OCI-LY7 (cell line): ENCODE data around the gene PGGHG. TPM values are rescaled to one million over a fixed set of nuclear protein-coding genes. Genes with fewer than 3 reads are reported as not detected.
"Not testable (repeated sequence)": the region's sequence is repeated elsewhere in the genome, so short reads cannot be mapped to it uniquely, and the experiment has no call there.

ENCODE experiments used
- BruUV-seq: library from RNA; stranded (reverse); fragments of 400-500 nt; replicated peaks from 2 replicates; lab custom pipeline; 2021; lab: Mats Ljungman, UMichigan
- CTCF ChIA-PET: fragments of 300-600 bp; sonication (Branson Sonifier 250); formaldehyde crosslinking; loops from one replicate; lab custom pipeline; 2022; ENCODE audit warnings: antibody characterized with exemption; ENCODE audit not compliant: unreplicated experiment; lab: Charles Lee
- POLR2A ChIA-PET: fragments of 300-600 bp; sonication (Branson Sonifier 250); formaldehyde crosslinking; loops from one replicate; lab custom pipeline; 2022; ENCODE audit warnings: antibody characterized with exemption; lab: Charles Lee
- DNase-seq: peaks from one replicate; pipeline ENCODE4 v3.0.0-alpha.2; 2015; ENCODE audit warnings: low spot score
- H2AFZ ChIP-seq: fragments of 200-600 bp; sonication (generic), shearing (Covaris generic); 2 replicates; pipeline ENCODE4 v1.6.1; 2014; ENCODE audit warnings: mild to moderate bottlenecking, antibody characterized with exemption, low read length, moderate library complexity
- H3K27ac ChIP-seq: fragments of 200-600 bp; sonication (generic); 2 replicates; pipeline ENCODE4 v1.5.1; 2014; ENCODE audit warnings: mixed run types, low read depth, mild to moderate bottlenecking, moderate library complexity, low read length, inconsistent platforms; ENCODE audit not compliant: poor library complexity, severe bottlenecking
- H3K36me3 ChIP-seq: fragments of 200-600 bp; sonication (generic); 2 replicates; pipeline ENCODE4 v1.6.1; 2014; ENCODE audit warnings: mild to moderate bottlenecking, antibody characterized with exemption, low read length, moderate library complexity, mixed read lengths; ENCODE audit not compliant: insufficient read depth
- H3K4me1 ChIP-seq: fragments of 200-600 bp; sonication (generic); 2 replicates; pipeline ENCODE4 v1.5.1; 2014; ENCODE audit warnings: mild to moderate bottlenecking, low read length; ENCODE audit not compliant: insufficient read depth, poor library complexity, severe bottlenecking
- H3K4me2 ChIP-seq: fragments of 200-600 bp; sonication (generic); 2 replicates; pipeline ENCODE4 v1.6.1; 2014; ENCODE audit warnings: mild to moderate bottlenecking, low read length
- H3K4me3 ChIP-seq: fragments of 200-600 bp; sonication (generic); 2 replicates; pipeline ENCODE4 v1.5.1; 2014; ENCODE audit warnings: mild to moderate bottlenecking, low read depth, low read length; ENCODE audit not compliant: poor library complexity, severe bottlenecking
- H3K79me2 ChIP-seq: fragments of 200-600 bp; sonication (generic); 2 replicates; pipeline ENCODE4 v1.6.1; 2016; ENCODE audit warnings: low read depth, mild to moderate bottlenecking, low read length, moderate library complexity, mixed read lengths; ENCODE audit not compliant: insufficient read depth
- H3K9me2 ChIP-seq: fragments of 200-600 bp; sonication (generic); 2 replicates; pipeline ENCODE4 v1.6.1; 2016; ENCODE audit warnings: mild to moderate bottlenecking, low read length, mixed read lengths; ENCODE audit not compliant: insufficient read depth
- H3K9me3 ChIP-seq: fragments of 200-600 bp; sonication (generic); 2 replicates; pipeline ENCODE4 v1.6.1; 2014; ENCODE audit warnings: mild to moderate bottlenecking, mixed run types, low read length, mixed read lengths
- H4K20me1 ChIP-seq: fragments of 200-600 bp; sonication (generic); 2 replicates; pipeline ENCODE4 v1.6.1; 2014; ENCODE audit warnings: mild to moderate bottlenecking, antibody characterized with exemption, low read length, moderate library complexity, mixed read lengths; ENCODE audit not compliant: insufficient read depth
- EZH2phosphoT487 ChIP-seq: fragments of 200-600 bp; sonication (generic); IDR thresholded peaks from 2 replicates; pipeline ENCODE4 v1.6.1; 2018; ENCODE audit warnings: low read depth, borderline replicate concordance, mild to moderate bottlenecking, mixed run types, antibody characterized with exemption, low read length, moderate library complexity, mixed read lengths
- intact Hi-C: fragments of 100-400 bp; cut with micrococcal nuclease; formaldehyde crosslinking; loops from one replicate; pipeline ENCODE4 v1.10.0; 2022; ENCODE audit not compliant: unreplicated experiment
- total RNA-seq, 2 experiments: library from RNA; depleted of rRNA in 1 of 2; stranded (reverse); fragments of >200 nt in 1 of 2; shearing (Covaris generic) in 1 of 2; gene quantifications; 2 replicates each; pipeline ENCODE4 v1.2.3, GENCODE V29; 2014 to 2022
- TF ChIP-seq, protein P1 (sequence below): fragments of 200-600 bp; sonication (generic); conservative IDR thresholded peaks from 2 replicates; pipeline ENCODE4 v1.5.1; 2014; ENCODE audit warnings: mild to moderate bottlenecking, antibody characterized with exemption, low read length, moderate library complexity, mixed read lengths

PGGHG gene
- total RNA-seq, 2 experiments from 2014 or later: 0.93 to 6.3 TPM

DNA sequence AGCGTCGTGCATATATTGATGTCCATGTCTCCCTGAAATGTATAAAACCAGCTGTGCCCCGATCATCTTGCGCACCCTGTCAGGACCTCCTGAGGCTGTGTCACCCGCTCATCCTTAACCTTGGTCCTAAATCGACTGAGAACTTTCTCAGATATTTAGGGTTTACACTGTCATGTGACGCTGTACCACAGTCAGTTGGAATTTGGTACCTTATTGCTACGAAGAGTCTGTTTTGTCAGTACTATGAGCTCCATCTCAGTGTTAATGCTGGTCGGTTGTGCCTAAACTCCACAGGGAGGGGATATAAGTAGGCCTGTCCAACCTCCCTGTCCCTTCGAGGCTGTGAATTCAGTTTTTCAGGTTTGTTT is 16.9 kb downstream of the PGGHG start:
- Histone ChIP-seq H3K27ac (no peak overlapping the region), H3K79me2 (no peaks in the 10 kb centered on the region), H4K20me1 (no peaks in the 10 kb centered on the region), H3K4me1 (peaks cover 31% of the 10 kb centered on the region), H2AFZ (no peak overlapping the region), H3K9me3 (no peaks in the 10 kb centered on the region), H3K9me2 (no peaks in the 10 kb centered on the region), H3K36me3 (no peaks in the 10 kb centered on the region), H3K4me3 (no peak overlapping the region), H3K4me2 (no peak overlapping the region)
- BruUV-seq: no TSS peak
- intact Hi-C loops: loop anchor here (1.0 to 10.0 kb wide), 4 partner anchors 49 to 142 kb away; no protein-coding TSS in a partner anchor
- CTCF ChIA-PET: interaction anchor here (0.6 to 1.5 kb wide), 3 partner anchors 35 to 57 kb away, joined by 3 to 5 read pairs (median 3); no protein-coding TSS in a partner anchor
- TF ChIP-seq EZH2phosphoT487: no peak
- TF ChIP-seq, protein P1, sequence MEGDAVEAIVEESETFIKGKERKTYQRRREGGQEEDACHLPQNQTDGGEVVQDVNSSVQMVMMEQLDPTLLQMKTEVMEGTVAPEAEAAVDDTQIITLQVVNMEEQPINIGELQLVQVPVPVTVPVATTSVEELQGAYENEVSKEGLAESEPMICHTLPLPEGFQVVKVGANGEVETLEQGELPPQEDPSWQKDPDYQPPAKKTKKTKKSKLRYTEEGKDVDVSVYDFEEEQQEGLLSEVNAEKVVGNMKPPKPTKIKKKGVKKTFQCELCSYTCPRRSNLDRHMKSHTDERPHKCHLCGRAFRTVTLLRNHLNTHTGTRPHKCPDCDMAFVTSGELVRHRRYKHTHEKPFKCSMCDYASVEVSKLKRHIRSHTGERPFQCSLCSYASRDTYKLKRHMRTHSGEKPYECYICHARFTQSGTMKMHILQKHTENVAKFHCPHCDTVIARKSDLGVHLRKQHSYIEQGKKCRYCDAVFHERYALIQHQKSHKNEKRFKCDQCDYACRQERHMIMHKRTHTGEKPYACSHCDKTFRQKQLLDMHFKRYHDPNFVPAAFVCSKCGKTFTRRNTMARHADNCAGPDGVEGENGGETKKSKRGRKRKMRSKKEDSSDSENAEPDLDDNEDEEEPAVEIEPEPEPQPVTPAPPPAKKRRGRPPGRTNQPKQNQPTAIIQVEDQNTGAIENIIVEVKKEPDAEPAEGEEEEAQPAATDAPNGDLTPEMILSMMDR: no peak
- POLR2A ChIA-PET: interaction anchor here (1.2 to 1.5 kb wide), 2 partner anchors 11 to 49 kb away, joined by 4 to 6 read pairs; no protein-coding TSS in a partner anchor
- DNase-seq: no peak

DNA sequence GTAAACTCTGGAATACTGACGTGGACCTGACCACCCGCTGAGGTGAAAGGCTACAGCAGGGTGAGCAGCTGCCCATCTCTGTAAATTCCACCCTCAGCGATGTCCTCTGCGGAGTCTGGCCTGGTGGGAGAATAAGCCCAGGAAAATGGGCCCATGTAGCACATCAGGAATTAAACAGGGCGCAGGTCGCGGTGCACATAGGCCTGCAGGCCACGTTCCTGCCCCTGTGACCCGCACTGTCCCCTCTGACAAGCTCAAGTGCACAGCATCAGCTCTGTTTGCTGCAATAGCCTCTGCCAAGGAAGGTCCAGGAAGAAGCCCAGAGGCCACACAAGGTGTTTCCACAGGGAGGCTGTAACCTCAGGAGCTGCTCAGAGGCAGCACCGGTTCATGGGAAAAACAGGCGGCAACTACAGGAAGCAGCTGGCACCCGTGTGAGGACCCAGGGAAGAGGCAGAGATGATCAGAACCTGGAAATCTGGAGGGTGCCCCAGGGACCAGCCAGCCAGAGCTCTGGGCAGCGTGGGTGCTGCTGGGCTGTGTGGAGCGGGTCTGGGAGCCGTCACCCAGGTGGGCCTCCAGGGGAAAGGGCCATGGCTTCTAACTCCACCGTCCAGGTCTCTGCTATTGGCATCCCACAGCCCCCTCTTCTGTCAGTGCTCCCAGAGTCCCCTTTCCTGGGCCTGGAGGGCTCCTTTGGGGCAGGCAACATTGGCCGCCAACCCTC is 17.9 kb downstream of the PGGHG start:
- Histone ChIP-seq H3K27ac (no peak overlapping the region), H3K9me2 (no peaks in the 10 kb centered on the region), H3K36me3 (no peaks in the 10 kb centered on the region), H2AFZ (no peak overlapping the region), H3K4me3 (no peak overlapping the region), H3K79me2 (no peaks in the 10 kb centered on the region), H3K9me3 (no peaks in the 10 kb centered on the region), H3K4me1 (peaks cover 34% of the 10 kb centered on the region), H3K4me2 (no peak overlapping the region), H4K20me1 (no peaks in the 10 kb centered on the region)
- CTCF ChIA-PET: interaction anchor here (1.5 kb wide), 1 partner anchor 34 kb away, joined by 5 read pairs; no protein-coding TSS in a partner anchor
- POLR2A ChIA-PET: interaction anchor here (0.7 to 1.2 kb wide), 2 partner anchors 10 to 24 kb away, joined by 3 to 4 read pairs; no protein-coding TSS in a partner anchor
- TF ChIP-seq, protein P1: no peak
- no peak for TF ChIP-seq EZH2phosphoT487
- DNase-seq: no peak
- intact Hi-C loops: loop anchor here (10.0 kb wide), 1 partner anchor 52 kb away; no protein-coding TSS in a partner anchor
- no TSS peak for BruUV-seq

DNA sequence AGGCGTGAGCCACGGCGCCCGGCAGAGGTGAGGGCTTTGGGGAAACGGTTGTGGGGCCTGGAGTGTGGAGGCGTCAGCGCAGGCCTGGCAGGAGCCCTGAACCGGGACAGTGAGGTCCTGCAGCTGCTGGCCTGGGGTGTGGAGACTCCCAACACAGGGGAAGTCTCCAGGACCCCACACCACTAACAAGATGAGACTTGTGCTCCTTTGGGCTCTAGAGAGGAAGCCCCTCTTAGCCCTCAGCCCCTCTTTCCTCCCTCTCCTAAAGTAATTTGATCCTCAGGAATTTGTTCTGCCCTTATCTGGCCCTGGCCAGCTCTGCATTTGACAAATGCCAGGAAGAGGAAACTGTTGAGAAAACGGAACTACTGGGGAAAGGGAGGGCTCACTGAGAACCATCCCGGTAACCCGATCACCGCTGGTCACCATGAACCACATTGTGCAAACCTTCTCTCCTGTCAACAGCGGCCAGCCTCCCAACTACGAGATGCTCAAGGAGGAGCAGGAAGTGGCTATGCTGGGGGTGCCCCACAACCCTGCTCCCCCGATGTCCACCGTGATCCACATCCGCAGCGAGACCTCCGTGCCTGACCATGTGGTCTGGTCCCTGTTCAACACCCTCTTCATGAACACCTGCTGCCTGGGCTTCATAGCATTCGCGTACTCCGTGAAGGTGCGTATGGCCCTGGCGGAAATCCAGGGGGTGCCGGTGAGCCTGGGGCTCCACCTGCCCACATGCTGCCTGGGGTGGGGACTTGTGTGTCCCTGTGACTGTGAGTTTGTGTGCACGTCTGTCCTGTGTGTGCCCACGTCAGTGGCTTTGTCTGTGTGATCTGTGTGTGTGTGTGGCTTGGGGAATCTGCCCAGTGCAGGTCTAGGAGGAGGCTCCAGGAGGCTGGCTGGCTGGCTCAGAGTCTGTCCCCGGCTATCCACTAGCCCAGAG is 19.1 kb downstream of the PGGHG start, which contains the start of gene IFITM2:
IFITM2 (plus strand) TSS at position 51 of the 943 bp plus-strand sequence; CDS start at position 428, 377 bp downstream.
- H3K79me2 ChIP-seq, CTCF ChIA-PET, H3K27ac ChIP-seq, H3K9me2 ChIP-seq, H3K9me3 ChIP-seq, H4K20me1 ChIP-seq, DNase-seq, H3K36me3 ChIP-seq: not testable (repeated sequence)
- BruUV-seq: TSS peak; percentile 96
- Histone ChIP-seq H3K4me2 (peak within 1 kb of the TSS; percentile 48; the same call in 1 of the 2 replicates), H2AFZ (peak within 1 kb of the TSS; percentile 63; the same call in 1 of the 2 replicates), H3K4me1 (peaks cover 44% of the 10 kb centered on the region), H3K4me3 (peak within 1 kb of the TSS; percentile 39)
- POLR2A ChIA-PET: interaction anchor here (0.6 kb wide), 1 partner anchor 9 kb away, joined by 3 read pairs; no protein-coding TSS in a partner anchor
- intact Hi-C loops: loop anchor here (10.0 kb wide), 1 partner anchor 53 kb away; no protein-coding TSS in a partner anchor

DNA sequence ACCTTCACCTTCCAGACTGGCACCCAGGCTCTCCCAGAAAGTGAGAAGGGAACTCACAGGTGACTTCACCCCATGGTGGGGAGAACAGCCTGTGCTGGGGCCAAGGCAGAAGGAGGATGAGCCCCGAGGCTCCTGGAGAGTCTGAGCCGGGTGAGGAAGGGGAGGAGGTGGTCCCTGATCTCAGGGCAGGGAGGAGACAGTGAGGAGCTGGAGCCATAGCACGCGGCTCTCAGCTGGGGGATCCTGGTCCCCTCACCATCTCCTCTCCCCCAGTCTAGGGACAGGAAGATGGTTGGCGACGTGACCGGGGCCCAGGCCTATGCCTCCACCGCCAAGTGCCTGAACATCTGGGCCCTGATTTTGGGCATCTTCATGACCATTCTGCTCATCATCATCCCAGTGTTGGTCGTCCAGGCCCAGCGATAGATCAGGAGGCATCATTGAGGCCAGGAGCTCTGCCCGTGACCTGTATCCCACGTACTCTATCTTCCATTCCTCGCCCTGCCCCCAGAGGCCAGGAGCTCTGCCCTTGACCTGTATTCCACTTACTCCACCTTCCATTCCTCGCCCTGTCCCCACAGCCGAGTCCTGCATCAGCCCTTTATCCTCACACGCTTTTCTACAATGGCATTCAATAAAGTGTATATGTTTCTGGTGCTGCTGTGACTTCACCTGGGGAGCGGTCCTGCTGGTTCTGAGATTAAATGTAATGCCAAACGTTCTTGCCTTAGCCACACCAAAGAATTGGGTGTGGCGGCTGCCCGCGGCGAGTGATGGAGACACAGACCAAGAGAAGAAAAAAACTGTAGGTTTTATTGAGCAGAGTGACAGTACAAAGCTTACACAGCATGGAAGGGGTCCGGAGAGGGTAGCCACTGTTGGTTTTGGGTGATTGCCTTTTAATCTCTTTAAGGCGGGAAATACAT is 20.1 kb downstream of the PGGHG start:
- H3K9me3 ChIP-seq, POLR2A ChIA-PET, H3K9me2 ChIP-seq, H3K36me3 ChIP-seq, H3K4me3 ChIP-seq, H3K79me2 ChIP-seq, CTCF ChIA-PET, H4K20me1 ChIP-seq, H3K4me2 ChIP-seq, DNase-seq, H2AFZ ChIP-seq, H3K27ac ChIP-seq, BruUV-seq: not testable (repeated sequence)
- peaks cover 47% of the 10 kb centered on the region for H3K4me1 ChIP-seq
- intact Hi-C loops: loop anchor here (10.0 kb wide), 1 partner anchor 54 kb away; no protein-coding TSS in a partner anchor
